ENCODE results near the gene PACC1.

GRCh38 chr1:212366901-212367300, 47.8 kb downstream of the PACC1 start:
- TF ChIP-seq POLR2A (IDR thresholded peaks at IDR 0.05; ENCODE audit: low read depth, low read length) (no peak), POLR2AphosphoS5 (IDR thresholded peaks at IDR 0.05; ENCODE audit: low read depth, low read length) (no peak), SPI1 (IDR thresholded peaks at IDR 0.05; ENCODE audit: low read depth, low read length) (no peak), TAF1 (IDR thresholded peaks at IDR 0.05; ENCODE audit: low read depth, low read length) (no peak), PAX5 (IDR thresholded peaks at IDR 0.05; ENCODE audit: insufficient read depth, low read length, severe bottlenecking) (no peak), POU2F2 (IDR thresholded peaks at IDR 0.05; ENCODE audit: low read depth, low read length) (no peak)
